IMR-90 (cell line): Measurements from ENCODE around the gene HRH1.

Experiments
- CEBPB ChIP-seq: IDR thresholded peaks from 2 replicates; pipeline ENCODE4 v1.6.1; 2012; ENCODE audit warnings: low read depth, low read length, improper control_type of control experiment
- CHD1 ChIP-seq: IDR thresholded peaks from 2 replicates; pipeline ENCODE4 v1.6.1; 2012; ENCODE audit warnings: low read depth, low read length, improper control_type of control experiment
- CTCF ChIP-seq: conservative IDR thresholded peaks from 2 replicates; pipeline ENCODE4 v1.5.1; 2012; ENCODE audit warnings: mild to moderate bottlenecking, low read depth, low read length, improper control_type of control experiment
- MAFK ChIP-seq: IDR thresholded peaks from 2 replicates; pipeline ENCODE4 v1.6.1; 2012; ENCODE audit warnings: low read depth, low read length, improper control_type of control experiment
- MXI1 ChIP-seq: IDR thresholded peaks from 2 replicates; pipeline ENCODE4 v1.6.1; 2012; ENCODE audit warnings: low read depth, mild to moderate bottlenecking, low read length, moderate library complexity, borderline replicate concordance
- NFE2L2 ChIP-seq: fragments of 150-350 bp; IDR thresholded peaks from 2 replicates; pipeline ENCODE4 v1.6.1; 2016; ENCODE audit warnings: low read depth, mild to moderate bottlenecking, low read length
- POLR2A ChIP-seq: IDR thresholded peaks from 2 replicates; pipeline ENCODE4 v1.6.1; 2012; ENCODE audit warnings: mild to moderate bottlenecking, low read depth, low read length
- RAD21 ChIP-seq: IDR thresholded peaks from 2 replicates; pipeline ENCODE4 v1.6.1; 2012; ENCODE audit warnings: low read length, improper control_type of control experiment
- RCOR1 ChIP-seq: IDR thresholded peaks from 2 replicates; pipeline ENCODE4 v1.6.1; 2012; ENCODE audit warnings: mild to moderate bottlenecking, low read length, improper control_type of control experiment; ENCODE audit not compliant: insufficient replicate concordance
- SMC3 ChIP-seq: fragments of 150-350 bp; IDR thresholded peaks from 2 replicates; pipeline ENCODE4 v1.6.1; 2016; ENCODE audit warnings: low read depth, mild to moderate bottlenecking, antibody characterized with exemption, low read length, moderate library complexity
- USF2 ChIP-seq: fragments of 150-350 bp; IDR thresholded peaks from 2 replicates; pipeline ENCODE4 v1.6.1; 2017; ENCODE audit warnings: mild to moderate bottlenecking, antibody characterized with exemption, low read length, low read depth

GRCh38 chr3:11251807-11252176 is 97.5 kb downstream of the HRH1 start:
- TF ChIP-seq MAFK (no peak), POLR2A (no peak), CTCF (no peak), RCOR1 (no peak), MXI1 (no peak), CEBPB (no peak), SMC3 (no peak), RAD21 (no peak), NFE2L2 (no peak), USF2 (no peak), CHD1 (no peak)
